ENCODE measurements around the gene IER5L.

IER5L gene

DNA sequence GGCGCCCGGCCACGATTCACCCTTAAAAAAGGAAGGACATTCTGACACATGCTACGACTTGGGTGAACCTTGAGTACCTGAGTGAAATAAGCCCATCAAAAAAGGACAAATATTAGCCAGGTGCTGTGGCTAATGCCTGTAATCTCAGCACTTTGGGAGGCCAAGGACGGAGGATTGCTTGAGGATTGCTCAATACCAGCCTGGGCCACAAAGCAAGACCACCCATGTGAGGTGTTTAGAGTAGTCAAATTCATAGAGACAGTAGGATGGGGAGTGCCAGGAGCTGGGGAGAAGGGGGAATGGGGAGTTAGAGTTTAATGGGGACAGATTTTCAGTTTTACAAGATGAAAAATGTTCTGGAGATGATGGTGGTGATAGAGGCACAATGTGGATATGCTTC, 32.1 kb upstream of the IER5L start:
- Mint-ChIP-seq H3K36me3 (ENCODE audit: low read depth) (no peaks in the 10 kb centered on the region), H3K4me1 (ENCODE audit: low read depth) (peaks cover 14% of the 10 kb centered on the region), H3K27me3 (peaks cover 3% of the 10 kb centered on the region), H3K9me3 (no peaks in the 10 kb centered on the region), H3K4me3 (no peak overlapping the region), H3K27ac (no peak overlapping the region)
- intact Hi-C loops (cut with micrococcal nuclease) = no loop called here

DNA sequence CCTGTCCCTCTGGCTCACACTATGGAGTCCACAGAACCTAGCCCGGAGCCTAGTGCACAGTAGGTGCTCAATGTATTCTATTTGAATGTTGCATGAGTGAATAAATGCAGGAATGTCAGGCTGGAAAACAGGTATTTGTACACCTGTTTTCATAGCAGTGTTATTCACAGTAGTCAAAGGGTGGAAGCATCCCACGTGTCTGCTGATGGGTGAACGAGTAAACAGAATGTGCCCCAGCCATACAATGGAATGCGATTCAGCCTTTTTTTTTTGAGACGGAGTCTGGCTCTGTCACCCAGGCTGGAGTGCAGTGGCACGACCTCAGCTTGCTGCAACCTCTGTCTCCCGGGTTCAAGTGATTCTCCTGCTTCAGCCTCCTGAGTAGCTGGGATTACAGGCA, 31.5 kb upstream of the IER5L start:
- peaks cover 3% of the 10 kb centered on the region for H3K27me3 Mint-ChIP-seq
- H3K4me3 Mint-ChIP-seq = no peak overlapping the region
- no peaks in the 10 kb centered on the region for H3K36me3 Mint-ChIP-seq (ENCODE audit: low read depth)
- intact Hi-C loops (cut with micrococcal nuclease) = loop anchor here (10.0 kb wide), 1 partner anchor 55 kb away; no protein-coding TSS in a partner anchor
- H3K9me3 Mint-ChIP-seq = no peaks in the 10 kb centered on the region
- no peak overlapping the region for H3K27ac Mint-ChIP-seq
- peaks cover 14% of the 10 kb centered on the region for H3K4me1 Mint-ChIP-seq (ENCODE audit: low read depth)

DNA sequence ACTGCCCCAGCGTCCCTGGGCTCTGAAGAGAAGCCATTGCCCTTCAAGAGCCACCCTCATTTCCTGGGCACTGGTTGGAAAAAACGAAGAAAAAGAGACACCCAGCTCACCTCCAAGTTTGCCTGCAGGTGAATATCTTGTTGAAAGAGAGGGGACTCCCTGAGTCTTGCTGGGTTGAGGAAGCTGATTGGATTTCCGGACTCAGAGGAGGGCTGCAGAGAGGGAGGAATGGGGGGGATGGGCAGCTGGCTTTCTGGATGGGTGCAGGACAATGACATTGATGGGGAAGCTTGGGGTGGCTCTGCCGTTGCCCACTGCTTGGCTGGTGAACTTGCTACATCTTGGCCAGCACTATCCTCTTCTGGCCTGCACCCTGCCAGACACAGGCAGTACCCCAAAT, 31.0 kb upstream of the IER5L start:
- Mint-ChIP-seq H3K27me3 (peaks cover 7% of the 10 kb centered on the region), H3K36me3 (ENCODE audit: low read depth) (no peaks in the 10 kb centered on the region), H3K4me1 (ENCODE audit: low read depth) (peaks cover 14% of the 10 kb centered on the region), H3K27ac (no peak overlapping the region), H3K4me3 (no peak overlapping the region), H3K9me3 (no peaks in the 10 kb centered on the region)
- intact Hi-C loops (cut with micrococcal nuclease) = loop anchor here (10.0 kb wide), 1 partner anchor 56 kb away; no protein-coding TSS in a partner anchor

DNA sequence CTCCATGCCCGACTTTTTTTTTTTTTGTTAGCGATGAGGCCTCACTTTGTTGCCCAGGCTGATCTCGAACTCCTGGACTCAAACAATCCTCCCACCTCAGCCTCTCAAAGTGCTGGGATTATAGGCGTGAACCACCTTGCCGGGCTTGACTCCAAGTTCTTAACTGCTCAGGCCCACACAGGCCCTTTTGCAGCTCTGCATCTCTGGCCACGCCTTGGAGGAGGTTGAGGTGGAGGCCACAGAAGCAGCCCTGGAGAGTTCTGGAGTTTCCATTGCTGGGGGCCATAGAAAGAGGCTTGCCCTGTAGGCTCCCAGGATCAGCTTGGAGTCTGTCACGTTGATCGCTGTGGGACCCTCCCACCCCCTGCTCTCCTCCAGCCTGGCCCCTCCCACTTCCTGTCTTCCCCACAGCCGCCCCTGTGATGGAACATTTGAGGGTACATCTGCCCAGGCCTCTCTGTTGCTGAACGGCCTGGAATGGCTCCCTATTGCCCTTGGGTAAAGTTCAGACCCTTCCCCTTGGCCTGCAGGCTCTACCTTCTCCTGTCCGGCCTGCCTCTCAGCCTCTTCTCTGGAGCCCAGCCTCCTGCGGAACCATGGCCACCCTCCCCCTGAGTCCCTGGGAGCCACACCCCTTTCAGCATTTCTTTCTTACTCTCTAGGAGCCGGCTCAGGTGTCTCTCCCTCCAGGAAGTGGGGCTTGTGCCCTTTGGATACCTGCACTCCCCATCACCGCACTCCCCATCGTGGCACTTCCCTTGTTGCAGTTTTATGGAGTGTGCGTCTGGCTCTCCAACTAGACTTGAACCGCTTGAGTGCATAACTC, 30.4 kb upstream of the IER5L start:
- H3K4me3 Mint-ChIP-seq = no peak overlapping the region
- no peak overlapping the region for H3K27ac Mint-ChIP-seq
- peaks cover 7% of the 10 kb centered on the region for H3K27me3 Mint-ChIP-seq
- H3K4me1 Mint-ChIP-seq (ENCODE audit: low read depth) = peaks cover 15% of the 10 kb centered on the region
- intact Hi-C loops (cut with micrococcal nuclease) = loop anchor here (10.0 kb wide), 1 partner anchor 56 kb away; no protein-coding TSS in a partner anchor
- no peaks in the 10 kb centered on the region for H3K9me3 Mint-ChIP-seq
- H3K36me3 Mint-ChIP-seq (ENCODE audit: low read depth) = no peaks in the 10 kb centered on the region

DNA sequence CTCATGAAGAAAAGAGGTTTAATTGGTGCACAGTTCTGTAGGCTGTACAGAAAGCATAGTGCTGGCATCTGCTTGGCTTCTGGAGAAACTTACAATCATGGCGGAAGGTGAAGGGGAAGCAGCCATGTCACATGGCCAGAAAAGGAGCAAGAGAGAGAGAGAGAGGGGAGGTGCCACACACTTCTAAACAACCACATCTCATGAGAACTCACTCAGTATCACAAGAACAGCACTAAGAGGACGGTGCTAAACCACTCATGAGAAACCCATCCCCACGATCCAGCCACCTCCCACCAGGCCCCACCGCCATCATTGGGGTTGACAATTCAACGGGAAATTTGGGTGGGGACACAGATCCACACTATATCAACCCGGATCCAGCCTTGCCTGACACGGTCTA, 28.8 kb upstream of the IER5L start:
- H3K27ac Mint-ChIP-seq = no peak overlapping the region
- H3K4me1 Mint-ChIP-seq (ENCODE audit: low read depth) = peaks cover 28% of the 10 kb centered on the region
- intact Hi-C loops (cut with micrococcal nuclease) = loop anchor here (10.0 kb wide), 1 partner anchor 58 kb away; no protein-coding TSS in a partner anchor
- H3K4me3 Mint-ChIP-seq = no peak overlapping the region
- H3K27me3 Mint-ChIP-seq = peaks cover 7% of the 10 kb centered on the region
- H3K9me3 Mint-ChIP-seq = no peaks in the 10 kb centered on the region
- no peaks in the 10 kb centered on the region for H3K36me3 Mint-ChIP-seq (ENCODE audit: low read depth)

DNA sequence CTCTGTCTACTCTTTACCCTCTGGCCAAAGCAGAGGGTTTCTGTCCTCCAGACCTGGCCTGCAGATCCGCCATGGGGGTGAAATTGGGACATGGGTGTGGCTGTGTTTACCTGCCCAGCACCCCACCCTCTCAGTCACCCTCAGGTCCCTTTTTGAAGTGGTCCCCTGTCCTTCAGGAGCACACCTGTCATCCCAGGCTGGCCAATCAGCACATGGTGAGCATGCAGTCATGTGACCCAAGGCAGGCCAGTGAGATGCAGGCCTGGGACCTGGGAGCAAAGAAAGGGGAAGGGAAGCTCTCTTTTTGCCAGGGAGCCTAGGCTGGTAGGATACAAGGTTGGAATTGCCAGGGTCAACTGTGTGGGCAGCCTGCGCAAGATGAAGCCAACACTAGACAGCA, 28.3 kb upstream of the IER5L start:
- no peak overlapping the region for H3K4me3 Mint-ChIP-seq
- no peaks in the 10 kb centered on the region for H3K9me3 Mint-ChIP-seq
- H3K27me3 Mint-ChIP-seq = peaks cover 7% of the 10 kb centered on the region
- no peaks in the 10 kb centered on the region for H3K36me3 Mint-ChIP-seq (ENCODE audit: low read depth)
- intact Hi-C loops (cut with micrococcal nuclease) = loop anchor here (10.0 kb wide), 1 partner anchor 58 kb away; no protein-coding TSS in a partner anchor
- H3K4me1 Mint-ChIP-seq (ENCODE audit: low read depth) = peaks cover 28% of the 10 kb centered on the region
- H3K27ac Mint-ChIP-seq = no peak overlapping the region

DNA sequence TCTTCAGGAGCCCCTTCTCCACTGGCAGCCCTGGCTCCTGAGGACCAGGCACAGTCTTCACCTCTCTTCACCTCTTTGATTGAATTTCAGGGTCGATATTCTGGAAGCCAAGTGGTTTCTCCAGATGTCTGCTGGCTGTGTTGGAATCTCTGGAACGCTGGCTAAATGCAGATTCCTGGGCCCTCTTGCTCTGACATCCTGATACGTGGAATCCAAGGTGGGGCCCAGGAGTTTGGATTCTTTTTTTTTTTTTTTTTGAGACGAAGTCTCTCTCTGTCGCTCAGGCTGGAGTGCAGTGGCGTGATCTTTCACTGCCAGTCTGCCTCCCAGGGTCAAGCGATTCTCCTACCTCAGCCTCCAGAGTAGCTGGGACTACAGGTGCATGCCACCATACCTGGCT, 26.8 kb upstream of the IER5L start:
- intact Hi-C loops (cut with micrococcal nuclease) = loop anchor here (10.0 kb wide), 1 partner anchor 60 kb away; no protein-coding TSS in a partner anchor
- H3K36me3 Mint-ChIP-seq (ENCODE audit: low read depth) = no peaks in the 10 kb centered on the region
- H3K4me1 Mint-ChIP-seq (ENCODE audit: low read depth) = peaks cover 28% of the 10 kb centered on the region
- H3K27ac Mint-ChIP-seq = no peak overlapping the region
- H3K4me3 Mint-ChIP-seq = no peak overlapping the region
- peaks cover 6% of the 10 kb centered on the region for H3K27me3 Mint-ChIP-seq
- no peaks in the 10 kb centered on the region for H3K9me3 Mint-ChIP-seq

DNA sequence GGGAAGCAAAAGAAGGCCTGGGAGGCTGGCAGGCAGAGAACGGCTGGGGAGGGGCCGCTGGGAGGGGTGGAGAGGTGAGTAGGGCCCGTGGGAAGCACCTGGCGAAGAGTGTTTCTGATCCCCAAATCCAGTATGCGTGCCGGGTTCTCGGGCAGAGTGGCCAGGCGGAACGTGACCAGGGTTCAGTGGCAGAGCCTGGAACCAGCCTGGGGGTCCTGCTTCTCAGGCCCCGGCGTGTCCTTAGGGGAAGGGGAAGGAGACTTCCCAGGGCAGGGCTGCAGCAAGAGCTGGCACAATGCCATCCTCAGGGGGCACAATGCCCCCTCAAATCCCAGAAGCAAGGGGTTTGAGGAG, 25.5 kb upstream of the IER5L start:
- no peaks in the 10 kb centered on the region for H3K36me3 Mint-ChIP-seq (ENCODE audit: low read depth)
- peak overlapping the region; percentile 95 for H3K27ac Mint-ChIP-seq
- peak overlapping the region; percentile 85 for H3K4me3 Mint-ChIP-seq
- peaks cover 10% of the 10 kb centered on the region for H3K27me3 Mint-ChIP-seq
- intact Hi-C loops (cut with micrococcal nuclease) = loop anchor here (10.0 kb wide), 1 partner anchor 61 kb away; no protein-coding TSS in a partner anchor
- peaks cover 32% of the 10 kb centered on the region for H3K4me1 Mint-ChIP-seq (ENCODE audit: low read depth)
- H3K9me3 Mint-ChIP-seq = no peaks in the 10 kb centered on the region

DNA sequence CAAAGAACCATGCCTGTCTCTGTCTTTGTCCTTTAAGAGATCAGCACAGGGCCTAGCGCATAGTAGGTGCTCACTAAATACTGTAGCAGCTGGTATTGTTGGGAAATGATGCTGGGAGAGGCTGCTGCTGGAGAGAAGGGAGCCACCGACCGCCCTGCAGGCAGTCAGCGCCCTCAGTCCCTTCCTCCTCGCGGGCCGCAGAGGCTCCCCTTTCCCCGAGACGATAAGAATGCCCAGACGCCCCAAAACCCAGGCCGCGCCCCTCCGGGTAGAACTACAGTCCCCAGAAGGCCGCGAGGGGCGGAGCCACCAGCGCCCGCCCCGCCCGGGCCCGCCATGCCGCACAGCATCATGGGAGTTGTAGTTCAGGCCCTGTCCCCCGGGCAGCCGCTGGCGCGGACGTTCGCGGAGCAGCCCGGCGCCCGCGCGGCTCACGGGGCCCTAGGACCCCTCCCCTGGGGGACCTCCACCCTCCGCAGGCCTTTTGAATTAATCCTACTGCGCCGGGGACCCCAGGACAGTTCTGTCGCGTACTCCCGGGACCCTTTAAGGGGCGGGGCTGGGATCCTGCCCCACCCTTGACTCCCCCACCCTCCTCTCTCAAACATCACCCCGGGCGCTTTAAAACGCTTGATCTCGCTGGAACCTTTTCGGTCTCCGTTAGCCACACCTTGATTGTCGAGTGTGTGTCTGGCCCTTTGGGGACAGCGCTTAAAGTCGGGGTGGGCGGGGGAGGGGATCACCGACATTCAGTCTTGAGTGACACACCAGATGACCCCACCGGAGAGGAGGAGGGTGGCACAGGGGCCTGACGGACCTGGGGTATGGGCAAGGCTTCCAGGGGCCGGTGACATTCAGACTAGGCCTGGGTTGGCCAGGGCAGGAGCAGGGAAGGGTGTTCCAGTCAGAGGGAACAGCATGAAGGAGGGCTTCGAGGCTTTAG, 24.8 kb upstream of the IER5L start:
- H3K4me3 Mint-ChIP-seq = peak overlapping the region; percentile 85
- H3K36me3 Mint-ChIP-seq (ENCODE audit: low read depth) = no peaks in the 10 kb centered on the region
- H3K27ac Mint-ChIP-seq = peak overlapping the region; percentile 95
- peaks cover 36% of the 10 kb centered on the region for H3K4me1 Mint-ChIP-seq (ENCODE audit: low read depth)
- H3K27me3 Mint-ChIP-seq = peaks cover 14% of the 10 kb centered on the region
- H3K9me3 Mint-ChIP-seq = no peaks in the 10 kb centered on the region
- intact Hi-C loops (cut with micrococcal nuclease) = loop anchor here (10.0 kb wide), 1 partner anchor 62 kb away; no protein-coding TSS in a partner anchor

DNA sequence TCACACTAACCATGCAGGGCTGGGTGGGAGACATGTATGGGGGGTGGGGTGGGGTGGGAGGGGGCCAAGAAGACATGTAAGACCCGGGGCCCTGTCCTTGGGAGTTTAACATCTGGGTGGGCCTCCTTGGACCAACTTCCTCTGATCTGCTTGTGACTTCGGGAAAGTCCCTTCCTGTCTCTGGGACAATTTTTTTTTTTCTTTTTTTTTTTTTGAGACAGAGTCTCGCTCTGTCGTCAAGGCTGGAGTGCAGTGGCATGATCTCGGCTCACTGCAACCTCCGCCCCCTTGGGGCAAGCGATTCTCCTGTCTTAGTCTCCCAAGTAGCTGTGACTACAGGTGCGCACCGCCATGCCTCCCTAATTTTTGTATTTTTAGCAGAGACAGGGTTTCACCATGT, 23.8 kb upstream of the IER5L start:
- Mint-ChIP-seq H3K9me3 (no peaks in the 10 kb centered on the region), H3K36me3 (ENCODE audit: low read depth) (no peaks in the 10 kb centered on the region), H3K27ac (peak overlapping the region; percentile 95), H3K27me3 (peaks cover 22% of the 10 kb centered on the region), H3K4me1 (ENCODE audit: low read depth) (peaks cover 36% of the 10 kb centered on the region), H3K4me3 (no peak overlapping the region)
- intact Hi-C loops (cut with micrococcal nuclease) = loop anchor here (10.0 kb wide), 1 partner anchor 63 kb away; no protein-coding TSS in a partner anchor

DNA sequence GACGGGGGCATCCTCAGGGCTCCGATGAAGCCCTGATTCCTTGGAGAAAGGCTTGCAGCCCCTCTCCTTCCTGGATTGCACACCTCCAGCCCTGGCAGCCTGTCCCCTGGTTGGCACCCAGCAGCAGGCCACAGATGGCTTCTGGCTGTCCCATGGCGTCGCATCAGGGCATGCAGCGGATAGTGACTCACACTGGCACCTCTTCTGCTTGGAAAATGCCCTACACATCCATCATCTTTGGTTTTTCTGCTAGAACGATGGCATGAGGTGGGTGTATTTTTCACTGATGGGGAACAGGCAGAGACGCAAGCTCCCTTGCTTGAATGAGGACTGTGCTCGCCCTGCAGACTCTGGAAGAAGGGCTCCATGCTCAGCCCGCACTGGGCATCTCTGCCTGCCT, 23.2 kb upstream of the IER5L start:
- H3K9me3 Mint-ChIP-seq = no peaks in the 10 kb centered on the region
- H3K4me1 Mint-ChIP-seq (ENCODE audit: low read depth) = peaks cover 35% of the 10 kb centered on the region
- no peak overlapping the region for H3K27ac Mint-ChIP-seq
- intact Hi-C loops (cut with micrococcal nuclease) = loop anchor here (10.0 kb wide), 1 partner anchor 64 kb away; no protein-coding TSS in a partner anchor
- peaks cover 26% of the 10 kb centered on the region for H3K27me3 Mint-ChIP-seq
- H3K4me3 Mint-ChIP-seq = no peak overlapping the region
- H3K36me3 Mint-ChIP-seq (ENCODE audit: low read depth) = no peaks in the 10 kb centered on the region

DNA sequence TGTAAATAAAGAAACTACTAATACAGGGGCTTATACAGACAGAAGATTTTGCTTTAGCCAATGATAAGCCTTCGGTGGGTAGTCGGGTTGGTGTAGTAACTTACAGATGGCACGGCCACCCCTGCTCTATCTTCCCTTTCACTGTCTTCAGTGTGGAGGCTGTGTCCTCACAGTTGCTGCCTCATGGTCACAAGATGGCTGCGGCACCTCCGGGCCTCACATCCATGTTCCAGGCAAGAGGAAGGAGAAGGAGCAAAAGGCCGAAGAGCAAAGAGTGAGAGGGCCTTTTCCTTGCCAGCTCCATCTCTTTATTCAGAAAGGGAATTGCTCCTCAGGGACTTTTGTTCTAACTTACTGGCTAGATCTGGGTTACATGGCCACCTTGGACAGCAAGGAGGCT, 22.2 kb upstream of the IER5L start:
- no peak overlapping the region for H3K27ac Mint-ChIP-seq
- H3K4me1 Mint-ChIP-seq (ENCODE audit: low read depth) = peaks cover 35% of the 10 kb centered on the region
- intact Hi-C loops (cut with micrococcal nuclease) = loop anchor here (10.0 kb wide), 1 partner anchor 65 kb away; no protein-coding TSS in a partner anchor
- H3K4me3 Mint-ChIP-seq = no peak overlapping the region
- no peaks in the 10 kb centered on the region for H3K9me3 Mint-ChIP-seq
- H3K36me3 Mint-ChIP-seq (ENCODE audit: low read depth) = no peaks in the 10 kb centered on the region
- H3K27me3 Mint-ChIP-seq = peaks cover 33% of the 10 kb centered on the region

DNA sequence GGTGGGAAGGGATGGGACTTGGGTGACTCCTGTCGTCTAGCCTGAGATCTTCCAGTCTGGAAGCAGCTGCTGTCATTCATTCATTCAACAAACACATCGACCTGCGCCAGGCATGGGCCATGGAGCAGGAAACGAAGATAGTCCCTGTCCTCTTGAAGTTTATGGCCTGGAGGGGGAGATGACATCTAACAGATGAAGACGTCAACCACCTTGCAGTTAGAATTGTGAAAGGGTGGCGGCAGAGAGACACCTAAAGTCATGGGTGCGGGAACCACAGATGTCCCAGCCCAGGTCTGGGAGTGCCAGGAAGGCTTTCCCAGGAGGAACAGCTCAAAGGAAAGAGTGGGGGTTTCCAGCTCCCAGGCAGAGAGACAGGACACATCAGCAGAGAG, 21.0 kb upstream of the IER5L start:
- Mint-ChIP-seq H3K27me3 (peaks cover 41% of the 10 kb centered on the region), H3K9me3 (no peaks in the 10 kb centered on the region), H3K27ac (peak overlapping the region; percentile 81), H3K4me3 (no peak overlapping the region), H3K4me1 (ENCODE audit: low read depth) (peaks cover 35% of the 10 kb centered on the region), H3K36me3 (ENCODE audit: low read depth) (no peaks in the 10 kb centered on the region)
- intact Hi-C loops (cut with micrococcal nuclease) = no loop called here

Measured in dendritic cell treated with granulocyte-macrophage colony-stimulating factor and Interleukin-4, amounts not matched to agents 40 ng/mL and 50 ng/mL, for 4 days (primary cell).